Mucosa of descending colon (tissue), 3 donors: Measurements from ENCODE around the gene CYP2U1. TPM values are rescaled to one million over a fixed set of nuclear protein-coding genes. Genes with fewer than 3 reads are reported as not detected.

Experiments used
- ATAC-seq: fragments of 200-7000 bp; cut with Tn5 transposase; one replicate; pipeline ENCODE4 v1.9.1; 2020; ENCODE audit warnings: mild to moderate bottlenecking, moderate library complexity
- DNase-seq, 3 donors: peaks; one replicate each; pipeline ENCODE4 v3.0.0-alpha.2; 2020
- H3K36me3 ChIP-seq: fragments of 200-600 bp; one replicate; pipeline ENCODE4 v1.8.0; 2021; ENCODE audit warnings: low read depth, mild to moderate bottlenecking
- H3K4me1 ChIP-seq: fragments of 200-600 bp; one replicate; pipeline ENCODE4 v1.8.0; 2021; ENCODE audit warnings: low read depth, mild to moderate bottlenecking
- H3K4me3 ChIP-seq: fragments of 200-600 bp; one replicate; pipeline ENCODE4 v1.8.0; 2021; ENCODE audit warnings: mild to moderate bottlenecking
- H3K9me3 ChIP-seq: fragments of 200-600 bp; one replicate; pipeline ENCODE4 v1.8.0; 2021; ENCODE audit warnings: mild to moderate bottlenecking
- CTCF ChIP-seq: fragments of 200-600 bp; IDR thresholded peaks from one replicate; pipeline ENCODE4 v1.8.0; 2022; ENCODE audit warnings: antibody characterized with exemption, mild to moderate bottlenecking
- intact Hi-C, 2 donors: fragments of 100-400 bp; cut with DNase I in 1 of 2; cut with micrococcal nuclease in 1 of 2; formaldehyde crosslinking; loops; one replicate each; pipeline versions ENCODE4 v1.11.0 to v1.11.1; 2022; cut with DNase I, micrococcal nuclease
- total RNA-seq, 3 donors: library from RNA; stranded (reverse); fragmentation: NEBNext Ultra II Directional in 2 of 3; extraction: Animal tissue kit (Norgen Biotek cat#: 25700) in 2 of 3; gene quantifications; one replicate each; pipeline versions ENCODE4 v1.2.1 to v1.2.4, GENCODE V29; 2021 to 2023
- donor health status: DM: no; HTN: no; CAD: no; lungs with moderate emphysema.
- donor health status: DM: no; HTN: no; CAD: no.
- donor health status: DM: no; HTN: yes; CAD: no.

The CYP2U1 gene
- total RNA-seq, 3 donors from 2014 or later: 3.4 to 10.5 (median 3.4) TPM

- H3K4me3 ChIP-seq: no peak overlapping the region
- no peak for TF ChIP-seq CTCF
- H3K4me1 ChIP-seq: peaks cover 16% of the 10 kb centered on the region
- H3K36me3 ChIP-seq: no peaks in the 10 kb centered on the region
- H3K9me3 ChIP-seq: no peaks in the 10 kb centered on the region
- ATAC-seq (no peak), DNase-seq (no peak)
- intact Hi-C loops: no loop called here
Measured at GRCh38 chr4:107997794-107998193, 66.4 kb downstream of the CYP2U1 start.

DNA sequence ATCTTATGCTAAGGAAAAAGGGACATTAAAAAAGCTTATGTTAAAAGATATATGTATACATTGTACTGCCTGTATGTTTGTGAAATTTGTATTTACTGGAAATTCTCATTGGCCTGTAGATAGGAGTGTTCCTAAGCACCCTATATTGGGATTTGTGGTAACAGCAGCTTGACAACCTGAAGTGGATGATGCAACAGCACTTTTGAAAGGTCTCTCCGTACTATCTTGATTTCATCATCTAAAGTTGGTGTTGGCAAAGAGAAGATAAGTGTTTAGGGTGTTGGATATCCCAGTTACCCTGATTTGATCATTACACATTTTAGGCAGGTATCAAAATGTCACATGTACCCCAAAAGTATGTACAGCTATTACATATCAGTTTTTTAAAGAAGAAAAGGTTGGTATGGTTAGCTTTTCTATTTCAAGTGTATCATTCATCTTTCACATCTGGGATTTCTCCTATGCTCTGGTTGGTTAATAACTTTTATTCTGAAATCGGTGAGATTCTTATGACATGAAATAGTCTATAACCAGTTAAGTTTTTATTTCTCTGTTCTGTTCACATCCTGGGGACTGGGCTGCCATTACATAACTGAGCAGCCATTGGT, 68.7 kb downstream of the CYP2U1 start:
- DNase-seq (no peak), ATAC-seq (no peak)
- Histone ChIP-seq H3K36me3 (no peaks in the 10 kb centered on the region), H3K4me3 (no peak overlapping the region), H3K4me1 (no peaks in the 10 kb centered on the region), H3K9me3 (no peaks in the 10 kb centered on the region)
- intact Hi-C loops: no loop called here
- no peak for TF ChIP-seq CTCF

DNA sequence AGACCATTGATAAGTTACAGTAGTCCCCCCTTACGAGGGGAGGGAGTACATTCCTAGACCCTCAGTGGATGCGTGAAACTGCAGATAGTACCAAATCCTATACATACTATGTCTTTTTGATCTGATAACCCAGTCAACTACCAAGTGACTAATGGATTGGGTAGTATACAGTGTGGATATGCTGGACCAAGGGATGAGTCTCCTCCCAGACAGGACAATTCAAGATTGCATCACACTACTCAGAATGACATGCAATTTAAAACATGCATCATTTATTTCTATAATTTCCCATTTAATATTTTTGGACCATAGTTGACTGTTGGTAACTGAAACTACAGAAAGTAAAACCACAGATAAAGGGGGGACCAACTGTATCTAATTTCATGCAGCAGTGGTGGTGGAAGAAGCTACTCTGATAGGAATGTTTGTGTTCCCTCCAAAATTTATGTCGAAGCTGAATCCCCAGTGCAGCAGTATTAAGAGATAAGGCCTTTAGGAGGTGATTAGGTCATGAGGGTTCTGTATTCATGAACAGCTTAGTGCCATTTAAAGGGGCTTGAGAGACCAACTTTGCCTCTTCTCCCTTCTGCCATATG, 70.3 kb downstream of the CYP2U1 start:
- ATAC-seq (no peak), DNase-seq (no peak)
- no peak for TF ChIP-seq CTCF
- Histone ChIP-seq H3K9me3 (no peaks in the 10 kb centered on the region), H3K36me3 (no peaks in the 10 kb centered on the region), H3K4me1 (no peaks in the 10 kb centered on the region), H3K4me3 (no peak overlapping the region)
- intact Hi-C loops: no loop called here

Other genes starting within 250 kb of the CYP2U1 start
- gene PAPSS1, start 211.3 kb upstream of the CYP2U1 start, total RNA-seq: 10 to 100 TPM; 20.3 to 26.8 (median 20.7) TPM
- gene SGMS2, start 106.6 kb upstream of the CYP2U1 start, total RNA-seq: 10 to 100 TPM; 37.5 to 47.8 (median 43.2) TPM
- 100 to 1,000 TPM in 2 of 3 donors, 10 to 100 TPM in 1; 76.7 to 151 (median 103) TPM for gene HADH, start 58.3 kb downstream of the CYP2U1 start, total RNA-seq
- 1 to 10 TPM; 2.2 to 3.9 (median 2.5) TPM for gene LEF1, start 237.4 kb downstream of the CYP2U1 start, total RNA-seq